Hair follicle dermal papilla cell (primary cell): Measurements from ENCODE around the gene REXO4. TPM values are rescaled to one million over a fixed set of nuclear protein-coding genes. Genes with fewer than 3 reads are reported as not detected.

Experiments used
- total RNA-seq: library from RNA; depleted of rRNA; stranded (reverse); fragments of >200 nt; gene quantifications from 2 replicates; pipeline ENCODE4 v1.2.3, GENCODE V29; 2012

REXO4 gene
- 14.6 and 15.2 TPM in 2 replicates for total RNA-seq

GRCh38 chr9:133417541-133418461, at the start of gene REXO4:
REXO4 (minus strand) TSS chr9:133418010; CDS start chr9:133417844, 166 bp downstream.

GRCh38 chr9:133459476-133460404, 41.9 kb upstream of the REXO4 start, which contains the start of gene CACFD1:
CACFD1 (plus strand) TSS chr9:133459978; CDS start chr9:133460067, 89 bp downstream.

GRCh38 chr9:133421615-133422542, 4.1 kb upstream of the REXO4 start, which contains the start of gene ADAMTS13:
ADAMTS13 (plus strand) TSS chr9:133422367; CDS start chr9:133422444, 77 bp downstream.

GRCh38 chr9:133375724-133376654, 41.8 kb downstream of the REXO4 start, which contains the start of the genes STKLD1 and SURF4:
STKLD1 (plus strand) TSS chr9:133376366; CDS start chr9:133376474, 108 bp downstream.
SURF4 (minus strand) TSS chr9:133376060; CDS start chr9:133375969, 91 bp downstream.

GRCh38 chr9:133356391-133357091, 61.3 kb downstream of the REXO4 start, which contains the start of the genes SURF1 and SURF2:
SURF1 (minus strand) TSS chr9:133356487; CDS start chr9:133356453, 34 bp downstream.
SURF2 (plus strand) TSS chr9:133356550; CDS start chr9:133356593, 43 bp downstream.

Other genes starting within 250 kb of the REXO4 start
- not detected in 2 replicates for gene OBP2B, start 208.8 kb downstream of the REXO4 start, total RNA-seq
- gene ABO, start 142.8 kb downstream of the REXO4 start, total RNA-seq = not detected in 2 replicates
- 9.7 and 10.1 TPM in 2 replicates for gene SURF6, start 81.8 kb downstream of the REXO4 start, total RNA-seq
- 17.4 and 21.3 TPM in 2 replicates for gene MED22, start 69.9 kb downstream of the REXO4 start, total RNA-seq
- 1,307 and 1,371 TPM in 2 replicates for gene RPL7A, start 69.8 kb downstream of the REXO4 start, total RNA-seq
- gene SURF1, start 61.5 kb downstream of the REXO4 start, total RNA-seq = 19.6 and 19.8 TPM in 2 replicates
- 8.8 and 11.1 TPM in 2 replicates for gene SURF2, start 61.5 kb downstream of the REXO4 start, total RNA-seq
- gene SURF4, start 42.0 kb downstream of the REXO4 start, total RNA-seq = 424 and 466 TPM in 2 replicates
- gene STKLD1, start 41.6 kb downstream of the REXO4 start, total RNA-seq = 0.61 and 1.3 TPM in 2 replicates
- gene ADAMTS13, start 4.4 kb upstream of the REXO4 start, total RNA-seq = 1.8 and 2.4 TPM in 2 replicates
- gene CACFD1, start 42.0 kb upstream of the REXO4 start, total RNA-seq = 12.1 and 13.3 TPM in 2 replicates
- gene SLC2A6, start 61.1 kb upstream of the REXO4 start, total RNA-seq = 35.5 and 41.3 TPM in 2 replicates
- gene MYMK, start 106.9 kb upstream of the REXO4 start, total RNA-seq = not detected in 2 replicates
- gene ADAMTSL2, start 116.7 kb upstream of the REXO4 start, total RNA-seq = under 0.01 TPM in 1 of 2 replicates, not detected in the other
- gene FAM163B, start 191.4 kb upstream of the REXO4 start, total RNA-seq = not detected in 2 replicates
- gene DBH, start 218.4 kb upstream of the REXO4 start, total RNA-seq = not detected in 2 replicates